KMS-11 (cell line): ENCODE results near the gene SAA4.
A peak's percentile ranks its signal among the peaks of the same experiment; 100 is the strongest.
"Not testable (repeated sequence)": the region's sequence is repeated elsewhere in the genome, so short reads cannot be mapped to it uniquely, and the experiment has no call there.

Source experiments
- H2AFZ ChIP-seq: fragments of 200-600 bp; sonication (generic); 2 replicates; pipeline ENCODE4 v1.6.1; 2016; ENCODE audit warnings: antibody characterized with exemption, mixed run types, low read depth
- H3K27ac ChIP-seq: fragments of 200-600 bp; sonication (generic); 2 replicates; pipeline ENCODE4 v1.6.1; 2016; ENCODE audit warnings: mild to moderate bottlenecking, mixed run types
- H3K27me3 ChIP-seq: fragments of 200-600 bp; sonication (generic); 2 replicates; pipeline ENCODE4 v1.6.1; 2017; ENCODE audit warnings: mild to moderate bottlenecking, low read depth, mixed run types, moderate library complexity; ENCODE audit not compliant: insufficient read depth
- H3K36me3 ChIP-seq: fragments of 200-600 bp; sonication (generic); 2 replicates; pipeline ENCODE4 v1.6.1; 2017; ENCODE audit warnings: mild to moderate bottlenecking, mixed run types; ENCODE audit not compliant: insufficient read depth
- H3K4me1 ChIP-seq: fragments of 200-600 bp; sonication (generic); 2 replicates; pipeline ENCODE4 v1.6.1; 2016; ENCODE audit warnings: mild to moderate bottlenecking, low read depth, mixed run types; ENCODE audit not compliant: poor library complexity, severe bottlenecking
- H3K4me2 ChIP-seq: fragments of 200-600 bp; sonication (generic); 2 replicates; pipeline ENCODE4 v1.7.0; 2016; ENCODE audit warnings: mild to moderate bottlenecking, mixed run types
- H3K4me3 ChIP-seq: fragments of 200-600 bp; sonication (generic); IDR thresholded peaks from 2 replicates; pipeline ENCODE4 v1.6.1; 2017; ENCODE audit warnings: low read depth, low read length, mixed read lengths; ENCODE audit not compliant: insufficient read depth
- H3K79me2 ChIP-seq: fragments of 200-600 bp; sonication (generic); 2 replicates; pipeline ENCODE4 v1.6.1; 2016; ENCODE audit warnings: low read depth, mixed run types; ENCODE audit not compliant: insufficient read depth
- H3K9ac ChIP-seq: fragments of 200-600 bp; sonication (generic); 2 replicates; pipeline ENCODE4 v1.6.1; 2016; ENCODE audit warnings: mild to moderate bottlenecking, mixed run types
- H4K20me1 ChIP-seq: fragments of 200-600 bp; sonication (generic); 2 replicates; pipeline ENCODE4 v1.6.1; 2016; ENCODE audit warnings: mild to moderate bottlenecking, mixed run types; ENCODE audit not compliant: insufficient read depth
- TF ChIP-seq, protein P1 (sequence below): fragments of 200-600 bp; sonication (generic); conservative IDR thresholded peaks from 2 replicates; pipeline ENCODE4 v1.6.1; 2017; ENCODE audit warnings: low read depth, mild to moderate bottlenecking, antibody characterized with exemption, low read length, moderate library complexity, mixed read lengths

SAA4 gene

DNA sequence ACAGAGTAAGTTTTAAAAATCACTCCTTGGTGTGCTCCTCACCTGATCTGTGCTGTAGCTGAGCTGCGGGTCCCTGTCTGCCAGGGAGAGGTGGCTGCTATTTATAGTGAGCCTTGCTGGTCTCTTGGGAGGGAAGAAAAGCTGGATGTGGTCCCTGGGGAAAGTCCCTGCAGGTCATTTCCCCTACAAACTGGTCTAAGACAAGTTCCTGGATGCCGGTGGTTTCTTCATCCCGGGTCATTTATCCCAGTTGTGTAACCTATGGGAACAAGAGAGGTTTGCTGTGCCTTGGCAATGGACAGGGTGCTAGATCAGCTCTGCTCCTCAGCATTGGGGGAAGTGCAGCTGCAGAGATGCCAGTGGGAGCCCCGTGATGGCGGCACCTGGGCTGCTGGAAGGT lies 12.0 kb upstream of the SAA4 start, which contains the start of gene SAA2:
SAA2 (minus strand) TSS at position 108 of the 400 bp plus-strand sequence. CDS start 657 bp downstream, outside the sequence.
- no peaks in the 10 kb centered on the region for H3K36me3 ChIP-seq
- no peak within 1 kb of the TSS for H2AFZ ChIP-seq
- no peak within 1 kb of the TSS for H3K4me2 ChIP-seq
- H4K20me1 ChIP-seq: no peaks in the 10 kb centered on the region
- no peak within 1 kb of the TSS for H3K27ac ChIP-seq
- no peak within 1 kb of the TSS for H3K4me3 ChIP-seq
- H3K79me2 ChIP-seq: no peaks in the 10 kb centered on the region
- H3K4me1 ChIP-seq: peaks cover 43% of the 10 kb centered on the region
- no peaks in the 10 kb centered on the region for H3K27me3 ChIP-seq
- TF ChIP-seq, protein P1, sequence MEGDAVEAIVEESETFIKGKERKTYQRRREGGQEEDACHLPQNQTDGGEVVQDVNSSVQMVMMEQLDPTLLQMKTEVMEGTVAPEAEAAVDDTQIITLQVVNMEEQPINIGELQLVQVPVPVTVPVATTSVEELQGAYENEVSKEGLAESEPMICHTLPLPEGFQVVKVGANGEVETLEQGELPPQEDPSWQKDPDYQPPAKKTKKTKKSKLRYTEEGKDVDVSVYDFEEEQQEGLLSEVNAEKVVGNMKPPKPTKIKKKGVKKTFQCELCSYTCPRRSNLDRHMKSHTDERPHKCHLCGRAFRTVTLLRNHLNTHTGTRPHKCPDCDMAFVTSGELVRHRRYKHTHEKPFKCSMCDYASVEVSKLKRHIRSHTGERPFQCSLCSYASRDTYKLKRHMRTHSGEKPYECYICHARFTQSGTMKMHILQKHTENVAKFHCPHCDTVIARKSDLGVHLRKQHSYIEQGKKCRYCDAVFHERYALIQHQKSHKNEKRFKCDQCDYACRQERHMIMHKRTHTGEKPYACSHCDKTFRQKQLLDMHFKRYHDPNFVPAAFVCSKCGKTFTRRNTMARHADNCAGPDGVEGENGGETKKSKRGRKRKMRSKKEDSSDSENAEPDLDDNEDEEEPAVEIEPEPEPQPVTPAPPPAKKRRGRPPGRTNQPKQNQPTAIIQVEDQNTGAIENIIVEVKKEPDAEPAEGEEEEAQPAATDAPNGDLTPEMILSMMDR: no peak
- H3K9ac ChIP-seq: no peak within 1 kb of the TSS

GRCh38 chr11:18247191-18247581 lies 10.6 kb upstream of the SAA4 start:
- peak overlapping the region; percentile 87 for H3K4me2 ChIP-seq
- H2AFZ ChIP-seq: peak overlapping the region; percentile 64; the same call in 1 of the 2 replicates
- H3K4me1 ChIP-seq: peaks cover 43% of the 10 kb centered on the region
- H3K79me2 ChIP-seq, H3K36me3 ChIP-seq, H3K4me3 ChIP-seq, H4K20me1 ChIP-seq, H3K27me3 ChIP-seq: not testable (repeated sequence)
- H3K27ac ChIP-seq: peak overlapping the region; percentile 64; the same call in 1 of the 2 replicates
- peak overlapping the region; percentile 38; the same call in 1 of the 2 replicates for H3K9ac ChIP-seq

- H3K9ac ChIP-seq: peak overlapping the region; percentile 38; the same call in 1 of the 2 replicates
- peaks cover 43% of the 10 kb centered on the region for H3K4me1 ChIP-seq
- H3K4me2 ChIP-seq: peak overlapping the region; percentile 87
- H3K4me3 ChIP-seq, H3K79me2 ChIP-seq, H3K27me3 ChIP-seq, H3K36me3 ChIP-seq, H4K20me1 ChIP-seq: not testable (repeated sequence)
- H2AFZ ChIP-seq: peak overlapping the region; percentile 64; the same call in 1 of the 2 replicates
- H3K27ac ChIP-seq: peak overlapping the region; percentile 64
Observed at GRCh38 chr11:18246379-18247190, 10.0 kb upstream of the SAA4 start.

GRCh38 chr11:18245396-18245795 lies 8.8 kb upstream of the SAA4 start:
- Histone ChIP-seq H3K4me2 (no peak overlapping the region), H3K4me1 (peaks cover 31% of the 10 kb centered on the region), H3K36me3 (no peaks in the 10 kb centered on the region), H3K27ac (no peak overlapping the region), H3K79me2 (no peaks in the 10 kb centered on the region), H3K27me3 (no peaks in the 10 kb centered on the region), H4K20me1 (no peaks in the 10 kb centered on the region), H3K9ac (no peak overlapping the region), H2AFZ (no peak overlapping the region), H3K4me3 (no peak overlapping the region)
- TF ChIP-seq, protein P1: no peak

DNA sequence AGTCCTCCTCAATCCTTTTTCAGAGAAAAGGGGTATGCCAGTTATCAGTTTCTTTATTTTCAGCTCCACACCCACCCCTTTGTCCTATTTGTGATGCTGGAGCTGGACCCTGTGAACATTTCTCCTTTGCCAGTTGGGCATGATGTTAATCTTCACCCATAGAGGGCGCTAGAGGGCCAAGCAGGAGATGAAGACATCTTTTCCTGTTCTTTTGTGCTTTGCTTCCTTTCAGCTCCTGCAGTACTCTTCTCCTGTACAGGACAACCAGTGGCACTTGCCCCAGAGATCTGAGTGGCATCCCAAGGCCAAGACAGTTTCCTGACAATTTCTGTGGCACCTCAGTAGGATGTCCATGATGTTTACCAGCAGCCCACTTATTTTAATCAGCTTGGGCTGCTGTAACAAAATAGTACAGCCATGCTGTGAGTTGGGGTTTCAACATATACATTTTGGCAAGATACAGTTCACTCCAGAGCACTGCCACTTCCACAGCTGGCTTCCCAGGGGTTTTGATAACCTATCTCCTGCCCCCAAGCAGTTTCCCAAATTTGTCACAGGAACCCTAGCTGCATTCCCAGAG lies 7.3 kb upstream of the SAA4 start:
- Histone ChIP-seq H3K4me3 (no peak overlapping the region), H3K9ac (no peak overlapping the region), H3K27me3 (no peaks in the 10 kb centered on the region), H3K4me2 (no peak overlapping the region), H4K20me1 (no peaks in the 10 kb centered on the region), H3K36me3 (no peaks in the 10 kb centered on the region), H3K79me2 (no peaks in the 10 kb centered on the region), H3K4me1 (peaks cover 21% of the 10 kb centered on the region), H2AFZ (peak overlapping the region; percentile 28; the same call in 1 of the 2 replicates), H3K27ac (no peak overlapping the region)
- TF ChIP-seq, protein P1: peak; percentile 96
